ENCODE measurements around the gene SERPINA1. TPM values are rescaled to one million over a fixed set of nuclear protein-coding genes. Genes with fewer than 3 reads are reported as not detected.

Gene SERPINA1
- total RNA-seq, 1 experiment from 2014 or later, result 150 TPM

DNA sequence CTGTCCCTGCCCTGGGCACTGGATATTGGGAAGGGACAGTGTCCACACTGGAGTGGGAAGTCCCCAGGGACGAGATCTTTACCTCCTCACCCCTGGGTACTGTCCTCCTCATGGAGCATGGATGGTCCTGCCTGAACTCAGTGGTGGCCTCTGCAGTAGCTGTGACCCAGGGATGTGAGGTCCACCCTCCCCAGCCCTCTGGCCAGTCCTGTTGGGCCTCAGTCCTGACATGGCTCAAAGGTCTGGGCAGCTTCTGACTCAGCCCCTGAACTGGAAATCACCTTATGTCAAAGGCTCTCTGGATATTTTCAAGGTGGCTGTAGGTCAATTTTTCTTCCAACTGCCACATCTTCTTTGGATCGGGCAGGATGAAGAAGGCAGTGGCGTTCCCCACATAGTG, 24.4 kb downstream of the SERPINA1 start:
- H3K27ac Mint-ChIP-seq (ENCODE audit: unreplicated experiment), result peak overlapping the region; percentile 61
- Histone ChIP-seq H3K4me1 (peaks cover 42% of the 10 kb centered on the region), H3K4me3 (ENCODE audit: low read depth, low read length) (no peak overlapping the region), H3K36me3 (ENCODE audit: control insufficient read depth, insufficient read depth, low read length) (no peaks in the 10 kb centered on the region), H3K9me3 (no peaks in the 10 kb centered on the region), H3K27me3 (replicated peaks; ENCODE audit: control insufficient read depth, insufficient read depth, low read length) (no peaks in the 10 kb centered on the region)
- CTCF ChIA-PET, result no interaction called here
- H3K4me3 Mint-ChIP-seq (ENCODE audit: unreplicated experiment), result no peak overlapping the region
- POLR2A ChIA-PET, result no interaction called here
- no TSS peak for BruUV-seq (replicated peaks)
- no peak for DNase-seq
- H3K27me3 Mint-ChIP-seq (ENCODE audit: insufficient read depth, unreplicated experiment), result no peaks in the 10 kb centered on the region
- intact Hi-C loops (cut with micrococcal nuclease; ENCODE audit: unreplicated experiment), result no loop called here
- TF ChIP-seq, protein P1, sequence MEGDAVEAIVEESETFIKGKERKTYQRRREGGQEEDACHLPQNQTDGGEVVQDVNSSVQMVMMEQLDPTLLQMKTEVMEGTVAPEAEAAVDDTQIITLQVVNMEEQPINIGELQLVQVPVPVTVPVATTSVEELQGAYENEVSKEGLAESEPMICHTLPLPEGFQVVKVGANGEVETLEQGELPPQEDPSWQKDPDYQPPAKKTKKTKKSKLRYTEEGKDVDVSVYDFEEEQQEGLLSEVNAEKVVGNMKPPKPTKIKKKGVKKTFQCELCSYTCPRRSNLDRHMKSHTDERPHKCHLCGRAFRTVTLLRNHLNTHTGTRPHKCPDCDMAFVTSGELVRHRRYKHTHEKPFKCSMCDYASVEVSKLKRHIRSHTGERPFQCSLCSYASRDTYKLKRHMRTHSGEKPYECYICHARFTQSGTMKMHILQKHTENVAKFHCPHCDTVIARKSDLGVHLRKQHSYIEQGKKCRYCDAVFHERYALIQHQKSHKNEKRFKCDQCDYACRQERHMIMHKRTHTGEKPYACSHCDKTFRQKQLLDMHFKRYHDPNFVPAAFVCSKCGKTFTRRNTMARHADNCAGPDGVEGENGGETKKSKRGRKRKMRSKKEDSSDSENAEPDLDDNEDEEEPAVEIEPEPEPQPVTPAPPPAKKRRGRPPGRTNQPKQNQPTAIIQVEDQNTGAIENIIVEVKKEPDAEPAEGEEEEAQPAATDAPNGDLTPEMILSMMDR (IDR thresholded peaks at IDR 0.05; ENCODE audit: insufficient read depth in 1 of 2, low read depth in 1 of 2, low read length in 1 of 2, severe bottlenecking in 1 of 2, unreplicated experiment in 1 of 2), result no peak
- peaks cover 13% of the 10 kb centered on the region for H3K9me3 Mint-ChIP-seq (ENCODE audit: unreplicated experiment)
- H3K36me3 Mint-ChIP-seq (ENCODE audit: insufficient read depth, unreplicated experiment), result no peaks in the 10 kb centered on the region
- peaks cover 35% of the 10 kb centered on the region for H3K4me1 Mint-ChIP-seq (ENCODE audit: low read depth, unreplicated experiment)

DNA sequence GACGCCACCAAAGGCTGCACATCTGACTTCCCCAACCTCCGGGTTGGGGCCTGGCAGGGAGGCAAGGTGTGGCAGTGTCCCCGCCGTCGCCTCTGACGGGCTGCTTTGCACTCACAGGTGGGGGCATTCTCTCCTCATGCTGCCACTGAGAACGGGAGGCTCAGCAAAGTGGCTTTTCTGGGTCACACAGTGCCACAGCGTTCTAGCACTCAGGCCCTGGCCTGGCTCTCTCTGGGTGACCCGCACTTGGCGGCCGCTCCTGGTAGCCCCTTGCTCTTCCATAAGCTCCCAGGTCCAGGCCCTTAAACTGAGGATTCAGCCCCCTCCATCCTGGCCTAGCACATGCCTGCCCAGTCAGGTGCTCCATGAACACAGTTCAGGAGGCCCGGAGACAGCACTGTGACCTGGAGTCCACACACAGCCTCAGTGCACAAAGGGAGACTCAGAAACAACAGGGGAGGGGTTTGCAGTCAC, 25.2 kb downstream of the SERPINA1 start:
- H3K27me3 ChIP-seq (replicated peaks; ENCODE audit: control insufficient read depth, insufficient read depth, low read length), result no peaks in the 10 kb centered on the region
- peaks cover 36% of the 10 kb centered on the region for H3K4me1 ChIP-seq
- ChIA-PET CTCF (no interaction called here), POLR2A (no interaction called here)
- Mint-ChIP-seq H3K27ac (ENCODE audit: unreplicated experiment) (peak overlapping the region; percentile 61), H3K9me3 (ENCODE audit: unreplicated experiment) (peaks cover 13% of the 10 kb centered on the region), H3K4me1 (ENCODE audit: low read depth, unreplicated experiment) (peaks cover 30% of the 10 kb centered on the region), H3K4me3 (ENCODE audit: unreplicated experiment) (no peak overlapping the region), H3K27me3 (ENCODE audit: insufficient read depth, unreplicated experiment) (no peaks in the 10 kb centered on the region), H3K36me3 (ENCODE audit: insufficient read depth, unreplicated experiment) (no peaks in the 10 kb centered on the region)
- H3K9me3 ChIP-seq, result no peaks in the 10 kb centered on the region
- no peak for DNase-seq
- intact Hi-C loops (cut with micrococcal nuclease; ENCODE audit: unreplicated experiment), result no loop called here
- no TSS peak for BruUV-seq (replicated peaks)
- H3K4me3 ChIP-seq (ENCODE audit: low read depth, low read length), result no peak overlapping the region
- TF ChIP-seq, protein P1 (IDR thresholded peaks at IDR 0.05; ENCODE audit: insufficient read depth in 1 of 2, low read depth in 1 of 2, low read length in 1 of 2, severe bottlenecking in 1 of 2, unreplicated experiment in 1 of 2), result no peak
- no peaks in the 10 kb centered on the region for H3K36me3 ChIP-seq (ENCODE audit: control insufficient read depth, insufficient read depth, low read length)

DNA sequence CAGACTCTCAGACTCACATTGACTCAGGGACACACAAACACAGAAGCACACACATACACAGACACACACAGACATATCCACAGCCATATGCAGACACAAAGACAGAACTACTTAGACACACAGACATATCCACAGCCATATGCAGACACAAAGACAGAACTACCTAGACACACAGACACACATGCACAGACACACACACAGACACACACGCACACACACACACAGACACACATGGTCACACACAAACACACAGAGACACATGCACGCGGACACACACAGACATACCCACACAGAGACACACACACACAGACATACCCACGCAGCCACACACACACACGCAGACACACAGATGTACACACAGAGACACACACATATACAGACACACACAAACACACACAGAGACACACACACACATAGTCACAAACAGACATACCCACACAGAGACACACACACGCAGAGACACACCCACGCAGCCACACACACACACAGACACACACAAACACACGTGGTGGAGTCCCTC, 25.7 kb downstream of the SERPINA1 start:
- POLR2A ChIA-PET, result no interaction called here

More for the DNA sequence above, 25.7 kb downstream of the SERPINA1 start:
- Mint-ChIP-seq H3K4me3 (ENCODE audit: unreplicated experiment) (no peak overlapping the region), H3K9me3 (ENCODE audit: unreplicated experiment) (peaks cover 13% of the 10 kb centered on the region), H3K4me1 (ENCODE audit: low read depth, unreplicated experiment) (peaks cover 30% of the 10 kb centered on the region), H3K36me3 (ENCODE audit: insufficient read depth, unreplicated experiment) (no peaks in the 10 kb centered on the region), H3K27me3 (ENCODE audit: insufficient read depth, unreplicated experiment) (no peaks in the 10 kb centered on the region), H3K27ac (ENCODE audit: unreplicated experiment) (peak overlapping the region; percentile 61)
- CTCF ChIA-PET, result no interaction called here
- intact Hi-C loops (cut with micrococcal nuclease; ENCODE audit: unreplicated experiment), result no loop called here
- TF ChIP-seq, protein P1 (IDR thresholded peaks at IDR 0.05; ENCODE audit: insufficient read depth in 1 of 2, low read depth in 1 of 2, low read length in 1 of 2, severe bottlenecking in 1 of 2, unreplicated experiment in 1 of 2), result no peak
- Histone ChIP-seq H3K27me3 (replicated peaks; ENCODE audit: control insufficient read depth, insufficient read depth, low read length) (no peaks in the 10 kb centered on the region), H3K4me1 (peaks cover 36% of the 10 kb centered on the region), H3K9me3 (no peaks in the 10 kb centered on the region), H3K36me3 (ENCODE audit: control insufficient read depth, insufficient read depth, low read length) (no peaks in the 10 kb centered on the region), H3K4me3 (ENCODE audit: low read depth, low read length) (no peak overlapping the region)
- no peak for DNase-seq
- no TSS peak for BruUV-seq (replicated peaks)

Measured in Caco-2 (cell line).